Gastroesophageal sphincter (tissue), 4 donors: ENCODE measurements around the gene CLDN22. TPM values are rescaled to one million over a fixed set of nuclear protein-coding genes. Genes with fewer than 3 reads are reported as not detected.

Source experiments
- ATAC-seq: fragments of 150-250 bp; one replicate; pipeline ENCODE4 v1.9.1; 2016; ENCODE audit warnings: mild to moderate bottlenecking, moderate library complexity
- H3K27ac ChIP-seq, 4 donors: fragments of 200-600 bp; sonication (generic) in 3 of 4; 1 replicate in 3 of 4; 2 replicates in 1 of 4; pipeline ENCODE4 v1.5.1; 2016 to 2019
- H3K27me3 ChIP-seq: fragments of 200-600 bp; sonication (generic); one replicate; pipeline ENCODE4 v1.5.1; 2019
- H3K36me3 ChIP-seq, 2 donors: fragments of 200-600 bp; sonication (generic); one replicate each; pipeline ENCODE4 v1.5.1; 2019; ENCODE audit warnings: control low read depth in 1 of 2
- H3K4me1 ChIP-seq, 3 donors: fragments of 200-600 bp; sonication (generic); 1 replicate in 2 of 3; 2 replicates in 1 of 3; pipeline ENCODE4 v1.5.1; 2016 to 2019; ENCODE audit warnings: control low read depth in 2 of 3
- H3K4me3 ChIP-seq, 2 donors: fragments of 200-600 bp; sonication (generic); one replicate each; pipeline ENCODE4 v1.5.1; 2019; ENCODE audit warnings: mild to moderate bottlenecking in 1 of 2, moderate library complexity in 1 of 2
- H3K9me3 ChIP-seq, 3 donors: fragments of 200-600 bp; sonication (generic); one replicate each; pipeline ENCODE4 v1.5.1; 2017 to 2019; ENCODE audit warnings: control low read depth in 2 of 3
- EP300 ChIP-seq: sonication (generic); formaldehyde crosslinking; IDR thresholded peaks from one replicate; pipeline ENCODE4 v1.6.1; 2017; ENCODE audit warnings: antibody characterized with exemption, mild to moderate bottlenecking
- POLR2A ChIP-seq, 2 donors: fragments of 450-650 bp; IDR thresholded peaks; one replicate each; pipeline ENCODE4 v1.6.1; 2017; ENCODE audit warnings: antibody characterized with exemption in 2 of 2, mild to moderate bottlenecking in 2 of 2, moderate library complexity in 1 of 2
- POLR2AphosphoS5 ChIP-seq: sonication (generic); formaldehyde crosslinking; IDR thresholded peaks from one replicate; pipeline ENCODE4 v1.6.1; 2017; ENCODE audit warnings: antibody characterized with exemption
- WGBS, 2 donors: methylation state at CpG; one replicate each; pipeline ENCODE4 v1.1.5; 2018; ENCODE audit warnings: low coverage in 1 of 2; 5-methylcytosine and 5-hydroxymethylcytosine counted together
- total RNA-seq, 4 donors: library from RNA; depleted of rRNA; stranded (reverse); fragments of >200 nt; gene quantifications; one replicate each; pipeline ENCODE4 v1.1.0, GENCODE V29; 2016
- TF ChIP-seq, protein P1 (sequence below), 4 experiments: fragments of 200-600 bp in 2 of 4; fragments of 450-650 bp in 2 of 4; sonication (generic) in 1 of 4; IDR thresholded peaks; one replicate each; pipeline ENCODE4 v1.5.1; 2017 to 2019; ENCODE audit warnings: antibody characterized with exemption in 4 of 4, mild to moderate bottlenecking in 2 of 4, moderate library complexity in 2 of 4

The CLDN22 gene
- total RNA-seq, 4 donors from 2014 or later: 1.4 TPM; not detected in 3

DNA sequence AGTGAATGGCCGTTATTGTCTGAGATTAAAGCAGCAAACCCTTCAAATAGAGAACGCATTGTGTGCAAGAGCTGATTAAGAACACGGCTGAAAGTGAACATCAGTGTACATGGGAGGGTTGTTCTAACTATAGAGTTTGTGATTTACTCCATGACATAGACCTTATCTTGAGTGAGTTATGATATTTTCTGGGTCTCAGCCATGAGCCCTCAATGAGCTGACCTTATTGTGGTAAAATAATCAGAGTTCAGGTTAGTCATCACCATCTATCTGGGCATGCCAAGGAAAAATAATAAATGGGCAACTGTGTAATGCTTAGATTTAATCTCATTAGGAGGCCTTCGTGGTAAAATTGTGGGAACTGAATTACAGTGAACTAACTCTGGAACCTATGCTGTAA is 35.3 kb upstream of the CLDN22 start:
- WGBS, 2 donors: 46 to 63% methylated on average over 4 of the region's 4 CpGs
- Histone ChIP-seq H3K36me3 (no peaks in the 10 kb centered on the region), H3K9me3 (no peaks in the 10 kb centered on the region), H3K4me1 (no peaks in the 10 kb centered on the region), H3K27ac (no peak overlapping the region), H3K4me3 (no peak overlapping the region), H3K27me3 (peaks cover 5% of the 10 kb centered on the region)
- TF ChIP-seq POLR2A (IDR thresholded peaks at IDR 0.05): no peak
- no peak for TF ChIP-seq POLR2AphosphoS5
- TF ChIP-seq, protein P1, sequence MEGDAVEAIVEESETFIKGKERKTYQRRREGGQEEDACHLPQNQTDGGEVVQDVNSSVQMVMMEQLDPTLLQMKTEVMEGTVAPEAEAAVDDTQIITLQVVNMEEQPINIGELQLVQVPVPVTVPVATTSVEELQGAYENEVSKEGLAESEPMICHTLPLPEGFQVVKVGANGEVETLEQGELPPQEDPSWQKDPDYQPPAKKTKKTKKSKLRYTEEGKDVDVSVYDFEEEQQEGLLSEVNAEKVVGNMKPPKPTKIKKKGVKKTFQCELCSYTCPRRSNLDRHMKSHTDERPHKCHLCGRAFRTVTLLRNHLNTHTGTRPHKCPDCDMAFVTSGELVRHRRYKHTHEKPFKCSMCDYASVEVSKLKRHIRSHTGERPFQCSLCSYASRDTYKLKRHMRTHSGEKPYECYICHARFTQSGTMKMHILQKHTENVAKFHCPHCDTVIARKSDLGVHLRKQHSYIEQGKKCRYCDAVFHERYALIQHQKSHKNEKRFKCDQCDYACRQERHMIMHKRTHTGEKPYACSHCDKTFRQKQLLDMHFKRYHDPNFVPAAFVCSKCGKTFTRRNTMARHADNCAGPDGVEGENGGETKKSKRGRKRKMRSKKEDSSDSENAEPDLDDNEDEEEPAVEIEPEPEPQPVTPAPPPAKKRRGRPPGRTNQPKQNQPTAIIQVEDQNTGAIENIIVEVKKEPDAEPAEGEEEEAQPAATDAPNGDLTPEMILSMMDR (IDR thresholded peaks at IDR 0.05): no peak
- TF ChIP-seq EP300: no peak
- ATAC-seq: no peak

DNA sequence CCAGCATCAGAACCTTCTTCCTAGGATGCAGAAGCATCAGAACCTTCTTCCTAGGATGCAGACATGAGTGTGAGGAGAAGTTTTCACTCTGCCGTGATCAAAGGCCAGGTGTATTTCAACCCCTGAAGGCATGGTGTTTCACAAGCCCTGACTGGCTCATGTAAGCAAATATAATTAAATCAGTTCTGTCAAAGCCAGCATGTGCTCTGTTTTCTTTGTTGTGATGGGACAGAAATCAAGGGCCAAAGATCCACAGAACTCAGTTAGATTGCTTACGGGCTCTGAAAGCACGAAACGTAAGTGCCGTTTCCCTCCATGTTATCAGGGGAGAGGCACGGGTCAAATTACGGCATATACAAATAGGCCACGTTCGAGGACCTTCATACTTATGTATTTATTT is 34.1 kb upstream of the CLDN22 start:
- Histone ChIP-seq H3K27me3 (peaks cover 5% of the 10 kb centered on the region), H3K36me3 (no peaks in the 10 kb centered on the region), H3K4me3 (no peak overlapping the region), H3K27ac (no peak overlapping the region), H3K9me3 (no peaks in the 10 kb centered on the region), H3K4me1 (no peaks in the 10 kb centered on the region)
- no peak for ATAC-seq
- TF ChIP-seq POLR2A (IDR thresholded peaks at IDR 0.05): no peak
- TF ChIP-seq, protein P1 (IDR thresholded peaks at IDR 0.05): no peak
- no peak for TF ChIP-seq POLR2AphosphoS5
- TF ChIP-seq EP300: no peak
- WGBS, 2 donors: 69 to 77% methylated on average over 8 to 9 of the region's 9 CpGs

DNA sequence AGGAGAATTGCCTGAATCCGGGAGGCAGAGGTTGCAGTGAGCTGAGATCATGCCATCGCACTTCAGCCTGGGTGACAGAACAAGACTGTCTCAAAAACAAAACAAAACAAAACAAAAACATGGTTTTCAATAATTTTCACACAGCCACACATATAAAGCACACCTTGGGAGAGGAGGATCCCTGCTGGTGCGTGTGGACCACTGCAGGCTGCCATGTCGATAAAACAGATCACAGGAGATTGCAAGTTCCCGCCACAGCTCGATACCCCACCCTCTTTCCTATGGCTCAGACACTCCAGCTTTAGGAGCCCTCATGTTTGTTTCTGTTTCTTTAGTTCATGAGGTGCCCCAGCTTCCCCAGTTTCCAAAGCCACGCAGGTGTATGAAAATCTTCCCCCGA is 33.5 kb upstream of the CLDN22 start:
- H3K36me3 ChIP-seq: no peaks in the 10 kb centered on the region
- no peak for TF ChIP-seq EP300
- no peak overlapping the region for H3K27ac ChIP-seq
- 58 to 85% methylated on average over 4 to 7 of the region's 8 CpGs for WGBS, 2 donors
- H3K27me3 ChIP-seq: peaks cover 12% of the 10 kb centered on the region
- no peaks in the 10 kb centered on the region for H3K9me3 ChIP-seq
- no peaks in the 10 kb centered on the region for H3K4me1 ChIP-seq
- no peak for ATAC-seq
- H3K4me3 ChIP-seq: no peak overlapping the region

DNA sequence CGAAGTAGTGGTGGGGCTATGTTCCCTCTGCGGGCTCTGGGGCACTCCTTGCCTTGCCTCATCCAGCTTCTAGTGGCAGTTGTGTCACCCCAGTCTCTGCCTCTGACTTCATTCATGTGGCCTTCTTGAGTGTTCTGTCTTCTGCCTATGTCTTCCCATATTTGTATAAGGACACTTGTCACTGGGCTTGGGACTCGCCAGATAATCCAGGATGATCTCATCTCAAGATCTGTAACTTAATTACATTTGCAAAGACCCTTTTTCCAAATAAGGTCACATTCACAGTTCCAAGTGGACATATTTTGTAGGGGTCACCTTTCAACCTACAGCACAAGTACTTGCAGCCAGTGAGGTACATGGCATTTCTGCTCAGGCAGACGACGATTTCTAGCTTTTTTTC is 32.5 kb upstream of the CLDN22 start:
- H3K4me1 ChIP-seq: no peaks in the 10 kb centered on the region
- 61 to 74% methylated on average over 3 to 4 of the region's 5 CpGs for WGBS, 2 donors
- no peaks in the 10 kb centered on the region for H3K36me3 ChIP-seq
- H3K4me3 ChIP-seq: no peak overlapping the region
- no peak for TF ChIP-seq EP300
- TF ChIP-seq POLR2A (IDR thresholded peaks at IDR 0.05): no peak
- TF ChIP-seq, protein P1 (IDR thresholded peaks at IDR 0.05): no peak
- TF ChIP-seq POLR2AphosphoS5: no peak
- no peak for ATAC-seq
- H3K27me3 ChIP-seq: peaks cover 21% of the 10 kb centered on the region
- H3K27ac ChIP-seq: no peak overlapping the region
- H3K9me3 ChIP-seq: no peaks in the 10 kb centered on the region

DNA sequence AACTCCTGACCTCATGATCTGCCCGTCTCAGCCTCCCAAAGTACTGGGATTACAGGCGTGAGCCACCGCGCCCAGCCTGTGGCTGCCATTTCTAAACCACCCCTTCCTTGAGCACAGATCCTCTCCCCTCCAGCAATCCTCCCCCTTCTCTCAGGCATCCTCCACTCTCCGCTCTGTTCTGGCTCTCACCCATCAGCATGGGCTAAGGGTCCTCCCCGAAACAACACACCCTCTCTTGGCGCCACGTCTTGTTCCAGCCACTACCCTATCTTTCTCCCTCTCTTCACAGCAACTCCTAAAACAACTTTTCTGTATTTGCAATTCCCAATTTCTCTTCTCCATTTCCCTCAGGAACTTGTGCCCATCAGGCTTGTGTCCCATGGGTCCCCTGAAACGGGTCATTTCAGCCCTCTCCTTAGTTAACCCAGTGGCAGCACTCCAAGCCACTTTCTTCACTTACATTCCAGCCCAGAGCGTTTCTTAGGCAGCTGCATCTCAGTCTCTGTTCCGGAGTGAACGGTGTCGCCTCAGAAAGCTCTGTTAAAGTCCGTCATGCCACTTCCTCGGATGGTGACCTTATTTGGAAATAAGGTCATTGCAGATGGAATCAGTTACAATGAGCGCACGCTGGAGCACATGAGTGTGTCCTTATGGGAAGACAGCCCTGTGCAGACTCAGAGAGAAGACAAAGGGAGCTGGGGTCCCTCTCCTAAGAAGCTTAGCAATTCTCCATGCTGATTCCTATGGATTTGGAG is 30.4 kb upstream of the CLDN22 start:
- Histone ChIP-seq H3K36me3 (no peaks in the 10 kb centered on the region), H3K27ac (no peak overlapping the region), H3K4me1 (no peaks in the 10 kb centered on the region), H3K27me3 (peaks cover 30% of the 10 kb centered on the region), H3K4me3 (no peak overlapping the region), H3K9me3 (no peaks in the 10 kb centered on the region)
- ATAC-seq: no peak
- WGBS, 2 donors: 83 to 99% methylated on average over 7 to 14 of the region's 17 CpGs
- TF ChIP-seq EP300 (no peak), POLR2AphosphoS5 (no peak), POLR2A (IDR thresholded peaks at IDR 0.05) (no peak)
- TF ChIP-seq, protein P1 (IDR thresholded peaks at IDR 0.05): no peak
